Measurements from ENCODE around the gene TP63.

The TP63 gene

DNA sequence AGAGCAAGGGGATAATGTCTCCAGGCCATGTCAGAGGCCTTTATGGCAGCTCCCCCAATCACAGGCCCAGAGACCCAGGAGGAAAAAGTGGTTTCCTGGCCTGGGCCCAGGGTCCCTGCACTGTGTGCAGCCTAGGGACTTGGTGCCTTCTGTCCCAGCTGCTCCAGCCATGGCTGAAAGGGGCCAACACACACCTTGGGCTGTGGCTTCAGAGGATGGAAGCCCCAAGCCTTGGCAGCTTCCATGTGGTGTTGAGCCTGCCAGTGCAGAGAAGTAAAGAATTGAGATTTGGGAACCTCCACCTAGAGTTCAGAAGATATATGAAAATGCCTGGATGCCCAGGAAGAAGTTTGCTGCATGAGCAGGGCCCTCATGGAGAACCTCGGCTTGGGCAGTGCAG lies 18.1 kb upstream of the TP63 start:
- no peak overlapping the region for H3K4me3 ChIP-seq (ENCODE audit: low read depth, low read length)
- no peaks in the 10 kb centered on the region for H3K9me3 ChIP-seq (ENCODE audit: insufficient read depth, low read depth, low read length)
- no peak overlapping the region for H2AFZ ChIP-seq (ENCODE audit: insufficient read depth, low read length, poor library complexity)
- no peak overlapping the region for H3K4me2 ChIP-seq (ENCODE audit: low read length)
- no peak overlapping the region for H3K23ac ChIP-seq (ENCODE audit: low read length)
- H3K27me3 ChIP-seq (ENCODE audit: insufficient read depth, low read length) = no peaks in the 10 kb centered on the region
- H4K91ac ChIP-seq (ENCODE audit: low read depth, low read length) = no peak overlapping the region
- H3K4ac ChIP-seq (ENCODE audit: low read depth, low read length) = no peak overlapping the region
- no CpG with 5 or more reads among the region's 1 CpG for WGBS (ENCODE audit: extremely low coverage, insufficient coverage, insufficient read length)
- H3K9ac ChIP-seq (ENCODE audit: low read length) = no peak overlapping the region
- H3K14ac ChIP-seq (ENCODE audit: low read length) = no peak overlapping the region
- no peak overlapping the region for H2BK12ac ChIP-seq (ENCODE audit: low read length)
- H3K18ac ChIP-seq (ENCODE audit: low read length) = no peak overlapping the region
- no peak overlapping the region for H4K8ac ChIP-seq (ENCODE audit: low read depth, low read length)
- H2BK5ac ChIP-seq (ENCODE audit: low read depth, low read length, poor library complexity) = no peak overlapping the region
- H2AK5ac ChIP-seq (ENCODE audit: low read length) = peak overlapping the region; percentile 26
- H2BK120ac ChIP-seq (ENCODE audit: insufficient read depth, low read length, poor library complexity) = no peak overlapping the region
- no peaks in the 10 kb centered on the region for H3K79me2 ChIP-seq (ENCODE audit: control insufficient read depth, insufficient read depth, low read length, poor library complexity)
- no peaks in the 10 kb centered on the region for H3K36me3 ChIP-seq (ENCODE audit: control insufficient read depth in 1 of 2, insufficient read depth in 2 of 2, low read length in 2 of 2)
- no peak for DNase-seq
- no peak overlapping the region for H3K27ac ChIP-seq (ENCODE audit: low read depth, low read length)
- no peak overlapping the region for H4K12ac ChIP-seq (ENCODE audit: low read depth, low read length)
- no peaks in the 10 kb centered on the region for H3K79me1 ChIP-seq (ENCODE audit: low read length)
- no peaks in the 10 kb centered on the region for H3K4me1 ChIP-seq (ENCODE audit: control insufficient read depth in 1 of 2, insufficient read depth in 2 of 2, low read length in 2 of 2)

DNA sequence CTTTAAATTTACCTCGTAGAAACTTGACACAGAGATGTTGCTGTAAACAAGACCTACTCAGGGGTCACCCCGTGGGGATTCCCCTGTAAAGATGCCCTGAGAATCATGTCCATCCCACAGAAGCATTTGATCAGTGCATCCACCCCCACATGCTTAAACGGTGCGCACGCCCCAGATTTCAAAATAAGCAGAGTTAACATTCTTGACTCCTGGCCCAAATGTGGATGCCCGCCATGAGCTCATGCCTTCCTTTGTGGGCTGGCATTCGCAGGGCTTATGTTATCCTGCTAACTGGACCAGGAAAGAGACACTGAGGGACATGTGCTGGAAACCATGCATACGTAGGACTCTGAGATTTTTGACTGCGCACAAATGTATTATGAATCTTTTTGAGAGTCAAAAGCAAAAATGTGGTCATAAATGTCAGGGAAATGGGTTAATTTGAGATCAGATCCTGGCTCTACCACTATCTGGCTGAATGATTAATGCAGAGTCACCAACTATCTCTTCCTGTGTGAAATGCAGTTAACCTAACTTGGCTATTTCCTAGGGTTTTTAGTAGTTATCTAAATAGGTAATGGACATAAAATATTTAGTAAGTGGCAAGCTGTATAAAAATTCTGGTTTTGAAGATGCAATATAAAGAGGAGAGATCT lies 9.1 kb upstream of the TP63 start:
- Histone ChIP-seq H3K18ac (ENCODE audit: low read length) (no peak overlapping the region), H3K23ac (ENCODE audit: low read length) (no peak overlapping the region), H3K27me3 (ENCODE audit: insufficient read depth, low read length) (no peaks in the 10 kb centered on the region), H3K4ac (ENCODE audit: low read depth, low read length) (no peak overlapping the region), H3K9ac (ENCODE audit: low read length) (no peak overlapping the region), H3K9me3 (ENCODE audit: insufficient read depth, low read depth, low read length) (no peaks in the 10 kb centered on the region), H3K4me3 (ENCODE audit: low read depth, low read length) (no peak overlapping the region), H2AK5ac (ENCODE audit: low read length) (no peak overlapping the region), H3K36me3 (ENCODE audit: control insufficient read depth in 1 of 2, insufficient read depth in 2 of 2, low read length in 2 of 2) (no peaks in the 10 kb centered on the region), H2BK120ac (ENCODE audit: insufficient read depth, low read length, poor library complexity) (no peak overlapping the region), H3K4me2 (ENCODE audit: low read length) (no peak overlapping the region), H3K27ac (ENCODE audit: low read depth, low read length) (no peak overlapping the region), H2BK5ac (ENCODE audit: low read depth, low read length, poor library complexity) (no peak overlapping the region), H3K4me1 (ENCODE audit: control insufficient read depth in 1 of 2, insufficient read depth in 2 of 2, low read length in 2 of 2) (no peaks in the 10 kb centered on the region), H4K12ac (ENCODE audit: low read depth, low read length) (no peak overlapping the region), H3K79me2 (ENCODE audit: control insufficient read depth, insufficient read depth, low read length, poor library complexity) (no peaks in the 10 kb centered on the region), H2BK12ac (ENCODE audit: low read length) (no peak overlapping the region), H4K8ac (ENCODE audit: low read depth, low read length) (no peak overlapping the region), H2AFZ (ENCODE audit: insufficient read depth, low read length, poor library complexity) (no peak overlapping the region), H3K14ac (ENCODE audit: low read length) (no peak overlapping the region), H4K91ac (ENCODE audit: low read depth, low read length) (no peak overlapping the region), H3K79me1 (ENCODE audit: low read length) (no peaks in the 10 kb centered on the region)
- no CpG with 5 or more reads among the region's 9 CpGs for WGBS (ENCODE audit: extremely low coverage, insufficient coverage, insufficient read length)
- DNase-seq = no peak

DNA sequence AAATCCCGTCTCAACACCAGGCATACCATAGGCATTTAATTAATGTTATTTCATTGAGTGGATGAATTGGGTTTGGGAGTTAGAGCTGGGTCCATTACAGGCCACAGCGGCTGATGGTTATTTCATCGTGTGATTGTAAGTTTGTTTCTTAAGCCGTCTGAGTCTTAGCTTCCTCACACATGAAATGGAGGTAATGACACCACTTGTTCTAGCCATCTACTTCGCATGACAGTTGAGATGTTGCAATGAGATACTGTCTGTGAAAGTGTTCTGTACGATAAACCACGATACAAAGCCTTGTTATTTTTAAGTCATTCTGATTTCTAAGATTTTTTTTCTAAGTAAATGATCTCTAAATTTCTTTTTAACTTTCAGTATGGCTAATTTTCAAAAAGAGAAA lies 8.6 kb upstream of the TP63 start:
- Histone ChIP-seq H3K79me2 (ENCODE audit: control insufficient read depth, insufficient read depth, low read length, poor library complexity) (no peaks in the 10 kb centered on the region), H3K23ac (ENCODE audit: low read length) (no peak overlapping the region), H2BK120ac (ENCODE audit: insufficient read depth, low read length, poor library complexity) (no peak overlapping the region), H3K9me3 (ENCODE audit: insufficient read depth, low read depth, low read length) (no peaks in the 10 kb centered on the region), H3K79me1 (ENCODE audit: low read length) (no peaks in the 10 kb centered on the region), H3K4me1 (ENCODE audit: control insufficient read depth in 1 of 2, insufficient read depth in 2 of 2, low read length in 2 of 2) (no peaks in the 10 kb centered on the region), H2AFZ (ENCODE audit: insufficient read depth, low read length, poor library complexity) (no peak overlapping the region), H3K4me2 (ENCODE audit: low read length) (no peak overlapping the region), H3K36me3 (ENCODE audit: control insufficient read depth in 1 of 2, insufficient read depth in 2 of 2, low read length in 2 of 2) (no peaks in the 10 kb centered on the region), H2BK12ac (ENCODE audit: low read length) (no peak overlapping the region), H3K4ac (ENCODE audit: low read depth, low read length) (no peak overlapping the region), H3K14ac (ENCODE audit: low read length) (no peak overlapping the region), H4K8ac (ENCODE audit: low read depth, low read length) (no peak overlapping the region), H4K12ac (ENCODE audit: low read depth, low read length) (no peak overlapping the region), H3K9ac (ENCODE audit: low read length) (no peak overlapping the region), H2BK5ac (ENCODE audit: low read depth, low read length, poor library complexity) (no peak overlapping the region), H3K27me3 (ENCODE audit: insufficient read depth, low read length) (no peaks in the 10 kb centered on the region), H3K4me3 (ENCODE audit: low read depth, low read length) (no peak overlapping the region), H4K91ac (ENCODE audit: low read depth, low read length) (no peak overlapping the region), H2AK5ac (ENCODE audit: low read length) (no peak overlapping the region), H3K18ac (ENCODE audit: low read length) (no peak overlapping the region), H3K27ac (ENCODE audit: low read depth, low read length) (no peak overlapping the region)
- DNase-seq = no peak
- WGBS (ENCODE audit: extremely low coverage, insufficient coverage, insufficient read length) = no CpG with 5 or more reads among the region's 7 CpGs

DNA sequence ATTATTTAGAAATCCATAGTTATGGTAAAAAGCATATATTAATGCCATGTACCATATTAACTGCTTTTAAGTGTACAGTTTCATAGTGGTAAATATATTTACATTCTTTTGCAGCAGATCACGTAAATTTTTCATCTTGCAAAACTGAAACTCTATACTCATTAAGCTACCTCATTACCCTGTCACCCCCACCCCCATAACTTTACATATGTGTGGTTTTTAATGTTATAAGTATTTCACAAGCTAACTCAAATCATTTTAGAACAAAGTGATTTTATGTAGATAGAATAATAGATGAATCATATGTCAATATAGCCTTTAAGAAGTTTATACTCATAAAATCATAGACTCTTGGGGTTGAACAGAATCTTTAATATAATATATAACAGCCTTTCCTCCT lies 7.1 kb upstream of the TP63 start:
- Histone ChIP-seq H2AK5ac (ENCODE audit: low read length) (no peak overlapping the region), H3K27ac (ENCODE audit: low read depth, low read length) (no peak overlapping the region), H4K12ac (ENCODE audit: low read depth, low read length) (no peak overlapping the region), H3K27me3 (ENCODE audit: insufficient read depth, low read length) (no peaks in the 10 kb centered on the region), H4K91ac (ENCODE audit: low read depth, low read length) (no peak overlapping the region), H4K8ac (ENCODE audit: low read depth, low read length) (no peak overlapping the region), H3K4me3 (ENCODE audit: low read depth, low read length) (no peak overlapping the region), H3K79me1 (ENCODE audit: low read length) (no peaks in the 10 kb centered on the region), H3K4ac (ENCODE audit: low read depth, low read length) (no peak overlapping the region), H3K9ac (ENCODE audit: low read length) (no peak overlapping the region), H3K4me2 (ENCODE audit: low read length) (no peak overlapping the region), H2BK12ac (ENCODE audit: low read length) (no peak overlapping the region), H2BK120ac (ENCODE audit: insufficient read depth, low read length, poor library complexity) (no peak overlapping the region), H3K79me2 (ENCODE audit: control insufficient read depth, insufficient read depth, low read length, poor library complexity) (no peaks in the 10 kb centered on the region), H3K36me3 (ENCODE audit: control insufficient read depth in 1 of 2, insufficient read depth in 2 of 2, low read length in 2 of 2) (no peaks in the 10 kb centered on the region), H3K23ac (ENCODE audit: low read length) (no peak overlapping the region), H2BK5ac (ENCODE audit: low read depth, low read length, poor library complexity) (no peak overlapping the region), H3K18ac (ENCODE audit: low read length) (no peak overlapping the region), H2AFZ (ENCODE audit: insufficient read depth, low read length, poor library complexity) (no peak overlapping the region), H3K9me3 (ENCODE audit: insufficient read depth, low read depth, low read length) (no peaks in the 10 kb centered on the region), H3K4me1 (ENCODE audit: control insufficient read depth in 1 of 2, insufficient read depth in 2 of 2, low read length in 2 of 2) (no peaks in the 10 kb centered on the region), H3K14ac (ENCODE audit: low read length) (no peak overlapping the region)
- no peak for DNase-seq
- no CpG with 5 or more reads among the region's 1 CpG for WGBS (ENCODE audit: extremely low coverage, insufficient coverage, insufficient read length)

All from trophoblast cell (in vitro differentiated cells and primary cell).